H7 (cell line): ENCODE data around the gene PERCC1. TPM values are rescaled to one million over a fixed set of nuclear protein-coding genes. Genes with fewer than 3 reads are reported as not detected.

Source experiments
- DNase-seq: peaks from one replicate; pipeline ENCODE4 v3.0.0; 2012
- H3K27me3 ChIP-seq: 2 replicates; pipeline ENCODE4 v1.6.0; 2011; ENCODE audit warnings: mild to moderate bottlenecking, low read length; ENCODE audit not compliant: control insufficient read depth, insufficient read depth
- H3K36me3 ChIP-seq: replicated peaks from 2 replicates; pipeline ENCODE4 v1.5.1; 2011; ENCODE audit warnings: low read length; ENCODE audit not compliant: control insufficient read depth, insufficient read depth
- H3K4me3 ChIP-seq: 2 replicates; pipeline ENCODE4 v1.5.1; 2011; ENCODE audit warnings: low read depth, mild to moderate bottlenecking, control low read depth, low read length, moderate library complexity; ENCODE audit not compliant: insufficient read depth
- total RNA-seq: library from RNA; depleted of rRNA; stranded (reverse); fragments of >200 nt; shearing (Covaris generic); gene quantifications from 2 replicates; pipeline ENCODE4 v1.2.3, GENCODE V29; 2014

The PERCC1 gene
- total RNA-seq, 1 experiment from 2014 or later: not detected

DNA sequence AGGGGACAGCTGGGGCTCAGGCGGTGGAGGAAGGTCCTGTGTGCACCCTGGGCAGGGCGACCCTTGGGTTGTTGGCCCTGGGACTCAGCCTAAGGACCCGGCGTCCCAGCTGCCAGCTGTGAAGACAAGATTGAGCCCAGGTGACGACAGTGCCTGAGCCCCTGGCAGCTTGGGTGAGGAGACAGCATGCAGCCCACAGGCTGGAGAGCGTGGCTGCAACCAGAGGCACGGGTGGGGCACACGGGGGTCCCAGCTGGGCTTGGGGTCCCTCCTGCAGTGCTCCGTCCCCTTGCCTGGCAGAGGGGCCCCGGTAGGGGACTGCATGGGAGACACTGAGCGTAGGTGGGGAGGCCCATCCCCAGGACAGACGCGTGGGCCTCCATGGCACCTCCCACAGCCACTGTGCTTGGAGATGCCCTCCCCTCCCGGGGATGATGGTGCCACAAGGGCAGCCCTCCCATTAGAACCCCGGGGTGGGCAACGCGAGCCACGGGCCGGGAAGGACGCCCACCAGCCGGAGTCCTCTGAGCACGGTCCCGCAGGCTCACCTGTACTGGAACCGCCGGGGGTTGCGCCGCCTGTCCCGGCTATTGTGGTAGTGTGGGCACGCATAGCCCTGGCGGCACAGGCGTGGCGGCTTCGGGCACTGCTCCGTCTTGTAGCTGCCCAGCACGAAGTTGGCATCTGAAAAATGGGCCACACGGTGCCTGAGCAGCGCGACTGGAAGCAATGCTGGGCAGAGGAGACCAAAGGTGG is 31.9 kb upstream of the PERCC1 start:
- no peaks in the 10 kb centered on the region for H3K27me3 ChIP-seq
- peaks cover 3% of the 10 kb centered on the region for H3K36me3 ChIP-seq
- peak; percentile 63 for DNase-seq
- H3K4me3 ChIP-seq: no peak overlapping the region

DNA sequence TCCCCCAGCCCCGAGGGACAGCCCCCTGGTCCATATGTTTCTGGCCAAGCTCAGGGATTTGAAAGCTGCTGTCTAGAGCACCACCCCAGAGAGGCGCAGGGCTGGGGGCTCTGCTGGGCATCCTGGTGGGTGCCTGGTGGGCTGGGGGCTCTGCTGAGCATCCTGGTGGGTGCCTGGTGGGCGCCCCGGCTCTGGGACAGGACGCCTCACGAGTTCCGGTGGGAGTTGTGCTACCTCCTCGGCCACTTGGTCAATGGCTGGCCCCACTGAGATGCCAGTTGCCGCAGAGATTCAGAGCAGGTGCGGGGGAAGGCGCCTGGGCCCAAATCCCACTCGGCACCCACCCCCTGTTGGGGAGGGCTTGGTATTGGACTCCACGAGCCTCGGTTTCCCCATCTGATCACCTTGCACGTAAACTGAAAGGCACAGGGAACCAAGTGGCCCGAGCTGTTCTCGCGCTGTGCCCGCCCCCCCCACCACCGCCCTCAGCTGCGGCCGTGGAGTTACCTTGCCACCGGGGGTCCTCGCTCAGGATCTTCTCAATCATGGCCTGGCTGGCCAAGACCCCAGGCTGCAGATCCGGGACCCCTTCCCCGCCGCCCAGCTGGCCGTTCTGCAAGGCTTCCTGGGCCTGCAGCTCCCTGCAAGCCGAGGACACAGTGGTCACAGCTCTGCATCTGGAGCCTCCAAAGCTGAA is 29.7 kb upstream of the PERCC1 start:
- peak; percentile 76 for DNase-seq
- H3K36me3 ChIP-seq: peaks cover 3% of the 10 kb centered on the region
- no peaks in the 10 kb centered on the region for H3K27me3 ChIP-seq
- no peak overlapping the region for H3K4me3 ChIP-seq

DNA sequence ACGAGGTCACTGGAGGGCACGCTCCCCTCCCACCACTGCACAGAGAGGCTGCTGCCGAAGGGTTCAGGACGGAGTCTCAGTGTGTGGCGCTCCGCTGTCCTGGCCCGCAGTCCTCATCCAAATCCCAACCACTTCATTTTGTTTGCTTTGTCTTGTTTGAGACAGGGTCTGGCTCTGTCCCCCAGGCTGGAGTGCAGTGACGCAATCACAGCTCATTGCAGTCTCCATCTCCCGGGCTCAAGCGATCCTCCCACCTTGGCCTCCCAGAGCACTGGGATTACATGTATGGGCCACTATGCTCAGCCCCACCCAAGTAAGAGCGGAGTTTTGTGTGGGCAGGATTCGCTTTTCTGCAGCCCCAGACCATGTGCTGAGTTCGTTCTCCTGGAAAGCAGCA is 29.1 kb upstream of the PERCC1 start:
- DNase-seq: no peak
- peaks cover 3% of the 10 kb centered on the region for H3K36me3 ChIP-seq
- H3K4me3 ChIP-seq: no peak overlapping the region
- no peaks in the 10 kb centered on the region for H3K27me3 ChIP-seq

DNA sequence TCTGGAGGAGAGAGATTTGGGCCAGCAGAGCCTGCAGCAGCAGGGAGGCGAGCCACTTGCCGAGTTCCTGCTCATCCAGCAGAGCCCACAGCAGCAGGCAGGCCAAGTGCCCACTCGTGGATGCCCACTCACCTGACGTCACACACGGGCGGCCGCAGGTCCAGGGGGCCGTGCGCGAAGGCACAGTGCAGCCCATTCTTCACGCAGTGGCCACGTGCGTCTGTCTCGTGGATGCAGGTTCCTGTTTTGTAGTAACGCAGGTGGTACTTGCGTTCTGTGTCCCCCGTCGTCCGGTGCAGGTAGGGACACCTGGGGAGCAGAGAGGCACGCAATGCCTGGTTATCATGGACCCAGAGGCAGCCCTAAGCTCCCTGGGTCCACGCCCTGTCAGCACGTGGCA is 27.8 kb upstream of the PERCC1 start:
- H3K27me3 ChIP-seq: no peaks in the 10 kb centered on the region
- DNase-seq: peak; percentile 34
- H3K36me3 ChIP-seq: peaks cover 3% of the 10 kb centered on the region
- H3K4me3 ChIP-seq: no peak overlapping the region

DNA sequence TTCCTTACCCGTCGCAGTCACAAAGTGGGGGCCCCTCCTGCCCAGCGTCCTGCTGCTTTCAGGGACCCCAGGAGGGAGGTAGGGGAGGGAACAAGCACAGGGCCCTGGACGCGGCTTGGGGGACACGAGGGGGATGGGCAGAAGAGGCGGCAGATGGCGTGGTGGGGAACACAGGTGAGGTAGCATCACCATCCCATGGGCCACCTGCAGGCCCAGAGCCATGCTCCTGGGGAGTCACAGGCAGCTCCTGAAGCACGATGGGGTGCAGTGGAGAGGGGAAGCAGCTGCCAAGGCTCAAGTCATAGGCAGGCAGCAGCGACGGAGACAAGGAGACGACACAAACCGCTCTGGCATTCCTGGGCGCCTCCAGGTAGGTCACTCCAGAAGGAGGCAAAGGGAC is 27.1 kb upstream of the PERCC1 start:
- DNase-seq: peak; percentile 39
- Histone ChIP-seq H3K4me3 (no peak overlapping the region), H3K27me3 (no peaks in the 10 kb centered on the region), H3K36me3 (peaks cover 3% of the 10 kb centered on the region)

DNA sequence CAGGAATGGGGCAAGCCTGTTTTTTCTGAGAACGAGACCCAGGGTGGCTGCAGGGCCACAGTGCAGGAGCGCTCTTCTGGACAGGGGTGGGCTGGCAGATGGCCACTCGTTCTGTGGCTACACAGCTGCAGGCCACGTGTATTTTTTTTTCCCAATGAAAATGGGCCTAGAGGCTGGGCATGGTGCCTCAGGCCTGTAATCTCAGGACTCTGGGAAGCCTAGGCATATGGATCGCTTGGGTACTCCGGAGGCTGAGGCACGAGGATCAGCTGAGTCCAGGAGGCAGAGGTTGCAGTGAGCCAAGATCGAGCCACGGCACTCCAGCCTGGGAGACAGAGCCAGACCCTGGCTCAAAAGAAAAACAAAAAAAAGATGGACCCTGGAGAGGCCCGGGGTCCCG is 23.1 kb upstream of the PERCC1 start:
- peak; percentile 38 for DNase-seq
- no peaks in the 10 kb centered on the region; the same call in 1 of the 2 replicates for H3K36me3 ChIP-seq
- H3K4me3 ChIP-seq: peak overlapping the region; percentile 12; the same call in 1 of the 2 replicates
- H3K27me3 ChIP-seq: no peaks in the 10 kb centered on the region

DNA sequence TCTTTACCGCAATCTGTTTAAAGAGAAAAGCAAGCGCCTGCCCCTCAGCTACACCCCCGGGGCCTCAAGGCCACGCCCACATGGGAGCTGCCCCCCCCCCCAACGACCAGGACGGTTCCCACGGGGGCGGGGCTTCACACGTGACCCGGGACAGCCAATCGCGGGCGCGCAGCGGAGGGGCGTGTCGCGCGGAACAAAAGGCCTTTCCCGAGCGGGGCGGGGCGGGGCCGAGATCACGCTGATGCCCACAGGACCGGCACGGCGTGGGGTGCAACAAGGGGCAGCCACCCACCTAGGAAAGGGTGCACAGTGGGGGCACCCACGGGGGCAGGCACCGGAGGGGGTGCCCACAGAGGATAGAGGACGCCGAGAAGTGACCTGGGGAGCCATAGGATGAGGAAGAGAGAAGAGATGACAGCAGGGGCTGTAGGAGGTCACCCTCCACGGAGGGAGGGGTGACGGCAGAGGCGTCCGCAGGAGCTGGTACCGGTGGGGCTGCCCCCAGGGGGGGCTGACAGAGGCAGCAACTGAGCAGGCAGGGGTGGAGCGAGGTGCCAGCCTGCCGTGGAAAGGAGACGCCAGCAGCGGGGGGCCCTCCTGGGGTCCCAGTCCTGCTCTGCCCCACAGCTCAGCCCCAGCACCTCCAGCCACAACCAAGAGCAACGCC is 22.6 kb upstream of the PERCC1 start:
- peak; percentile 100 for DNase-seq
- Histone ChIP-seq H3K4me3 (peak overlapping the region; percentile 53), H3K27me3 (no peaks in the 10 kb centered on the region), H3K36me3 (no peaks in the 10 kb centered on the region; the same call in 1 of the 2 replicates)

GRCh38 chr16:1412847-1413246 is 18.0 kb upstream of the PERCC1 start:
- H3K4me3 ChIP-seq: no peak overlapping the region
- H3K36me3 ChIP-seq: no peaks in the 10 kb centered on the region; the same call in 1 of the 2 replicates
- no peak for DNase-seq
- H3K27me3 ChIP-seq: peaks cover 4% of the 10 kb centered on the region; the same call in 1 of the 2 replicates

DNA sequence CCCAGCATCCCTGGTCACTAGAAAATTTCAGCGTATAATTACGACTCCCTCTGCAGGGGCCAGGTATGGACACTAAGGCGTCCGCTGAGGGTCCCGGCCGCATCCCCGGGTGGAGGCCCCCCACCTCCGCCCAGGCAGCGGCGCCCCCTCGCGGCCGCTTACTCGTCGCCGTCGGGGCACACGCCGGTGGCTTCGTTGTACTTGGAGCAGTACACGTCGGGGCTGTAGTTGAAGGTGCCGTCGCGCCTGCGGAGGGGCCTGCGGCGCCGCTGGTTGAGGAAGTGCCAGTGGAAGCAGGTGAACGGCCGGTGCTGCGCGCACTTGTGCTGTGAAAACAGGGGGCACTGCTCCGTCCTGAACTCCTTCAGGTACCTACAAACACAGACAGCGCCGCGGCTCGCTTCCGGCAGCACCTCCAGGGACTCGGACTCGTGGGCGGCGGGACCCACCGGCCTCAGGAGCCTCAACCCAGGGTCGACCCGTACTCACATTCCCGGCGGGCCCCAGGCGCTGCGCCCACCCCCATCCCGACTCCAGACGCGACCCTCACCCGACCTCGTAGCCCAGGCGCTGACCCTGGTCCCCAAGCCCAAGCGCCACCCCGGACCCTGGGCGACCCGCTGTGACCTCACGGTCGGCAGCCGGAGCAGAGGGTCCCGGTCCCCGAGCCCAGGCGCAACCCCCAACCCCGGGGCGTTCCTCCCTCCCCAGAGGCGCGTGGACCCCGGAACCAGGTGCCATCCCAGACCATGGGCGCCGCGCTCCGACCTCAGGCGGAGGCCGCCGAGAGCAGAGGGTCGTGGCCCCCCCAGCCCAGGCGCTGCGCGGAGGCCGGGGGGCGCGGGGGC is 17.0 kb upstream of the PERCC1 start:
- H3K27me3 ChIP-seq: peaks cover 4% of the 10 kb centered on the region; the same call in 1 of the 2 replicates
- H3K4me3 ChIP-seq: peak overlapping the region; percentile 76
- H3K36me3 ChIP-seq: no peaks in the 10 kb centered on the region; the same call in 1 of the 2 replicates
- peak; percentile 96 for DNase-seq

- Histone ChIP-seq H3K4me3 (peak within 1 kb of the TSS; percentile 76), H3K36me3 (no peaks in the 10 kb centered on the region; the same call in 1 of the 2 replicates), H3K27me3 (peaks cover 4% of the 10 kb centered on the region; the same call in 1 of the 2 replicates)
- peak; percentile 100 for DNase-seq
Measured at GRCh38 chr16:1414532-1415260, 16.2 kb upstream of the PERCC1 start, which contains the start of gene UNKL. Gene UNKL (minus strand): TSS chr16:1414704. CDS start chr16:1414691, 13 bp downstream.

DNA sequence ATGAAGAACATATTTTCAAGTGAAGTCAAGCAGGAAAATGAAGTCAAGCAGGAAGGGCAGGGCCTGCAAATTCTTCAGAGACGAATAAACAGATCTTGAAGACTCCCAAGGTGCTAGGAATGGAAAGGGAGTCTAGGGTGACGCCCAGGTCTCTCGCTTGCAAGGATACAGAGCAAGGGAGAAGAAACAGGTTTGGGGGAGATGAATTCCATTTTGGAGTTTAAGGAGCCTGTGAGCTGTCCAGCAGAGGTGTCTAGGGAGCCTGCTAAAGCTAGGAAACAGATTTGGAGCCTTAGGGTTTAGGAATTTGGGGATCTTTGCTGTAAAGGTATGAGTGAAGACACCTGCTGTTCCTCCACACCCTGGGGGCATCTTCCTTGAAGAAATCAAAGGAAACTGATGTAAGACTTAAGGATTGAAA is 14.3 kb upstream of the PERCC1 start:
- peak; percentile 16 for DNase-seq
- H3K4me3 ChIP-seq: no peak overlapping the region
- peaks cover 4% of the 10 kb centered on the region; the same call in 1 of the 2 replicates for H3K27me3 ChIP-seq
- no peaks in the 10 kb centered on the region; the same call in 1 of the 2 replicates for H3K36me3 ChIP-seq

- Histone ChIP-seq H3K4me3 (peak overlapping the region; percentile 92), H3K36me3 (no peaks in the 10 kb centered on the region), H3K27me3 (no peaks in the 10 kb centered on the region)
- no peak for DNase-seq
Measured at GRCh38 chr16:1420111-1420539, 10.8 kb upstream of the PERCC1 start.

DNA sequence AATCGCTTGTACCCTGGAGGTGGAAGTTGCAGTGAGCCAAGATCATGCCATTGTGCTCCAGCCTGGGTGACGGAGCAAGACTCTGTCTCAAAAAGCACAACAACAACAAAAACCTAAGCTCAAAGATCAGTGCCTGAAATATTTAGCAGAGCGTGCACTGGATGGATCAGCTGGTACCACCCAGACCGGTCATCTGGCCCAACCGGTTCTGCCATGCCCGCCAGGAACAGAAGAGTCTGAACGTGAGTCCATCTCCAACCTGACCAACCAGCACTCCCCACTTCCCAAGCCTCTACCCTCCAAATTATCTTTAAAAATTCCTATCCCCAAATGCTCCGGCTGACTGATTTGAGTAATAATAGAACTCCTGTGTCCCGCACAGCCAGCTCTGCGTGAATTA is 8.8 kb upstream of the PERCC1 start:
- no peak for DNase-seq
- H3K4me3 ChIP-seq: no peak overlapping the region
- no peaks in the 10 kb centered on the region for H3K27me3 ChIP-seq
- H3K36me3 ChIP-seq: no peaks in the 10 kb centered on the region
